Activated gamma-delta T cell treated with anti-CD3 and anti-CD28 coated beads, Interleukin-2, amount 50 U/mL, for 16 hours (primary cell): ENCODE data around the gene ZFYVE27.

Source experiments
- DNase-seq: peaks from one replicate; pipeline ENCODE4 v3.0.0-alpha.2; 2020; ENCODE audit warnings: low read depth

ZFYVE27 gene

DNA sequence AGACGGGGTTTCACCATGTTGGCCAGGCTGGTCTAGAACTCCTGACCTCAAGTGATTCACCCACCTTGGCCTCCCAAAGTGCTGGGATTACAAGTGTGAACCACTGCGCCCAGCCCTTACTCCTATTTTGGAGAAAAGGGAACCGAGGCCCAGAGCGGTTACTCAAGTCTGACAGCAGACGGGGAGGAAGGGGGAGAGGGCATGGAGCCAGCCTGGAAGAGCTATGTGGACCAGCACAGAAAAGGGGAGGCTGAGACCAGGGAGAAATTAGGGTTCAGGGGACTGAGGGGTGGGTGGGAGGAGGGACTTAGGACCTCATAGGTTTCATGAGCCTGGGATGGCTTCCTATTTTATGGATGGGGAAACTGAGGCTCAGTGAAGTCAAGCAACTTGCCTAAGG lies 33.3 kb downstream of the ZFYVE27 start:
- DNase-seq: no peak

DNA sequence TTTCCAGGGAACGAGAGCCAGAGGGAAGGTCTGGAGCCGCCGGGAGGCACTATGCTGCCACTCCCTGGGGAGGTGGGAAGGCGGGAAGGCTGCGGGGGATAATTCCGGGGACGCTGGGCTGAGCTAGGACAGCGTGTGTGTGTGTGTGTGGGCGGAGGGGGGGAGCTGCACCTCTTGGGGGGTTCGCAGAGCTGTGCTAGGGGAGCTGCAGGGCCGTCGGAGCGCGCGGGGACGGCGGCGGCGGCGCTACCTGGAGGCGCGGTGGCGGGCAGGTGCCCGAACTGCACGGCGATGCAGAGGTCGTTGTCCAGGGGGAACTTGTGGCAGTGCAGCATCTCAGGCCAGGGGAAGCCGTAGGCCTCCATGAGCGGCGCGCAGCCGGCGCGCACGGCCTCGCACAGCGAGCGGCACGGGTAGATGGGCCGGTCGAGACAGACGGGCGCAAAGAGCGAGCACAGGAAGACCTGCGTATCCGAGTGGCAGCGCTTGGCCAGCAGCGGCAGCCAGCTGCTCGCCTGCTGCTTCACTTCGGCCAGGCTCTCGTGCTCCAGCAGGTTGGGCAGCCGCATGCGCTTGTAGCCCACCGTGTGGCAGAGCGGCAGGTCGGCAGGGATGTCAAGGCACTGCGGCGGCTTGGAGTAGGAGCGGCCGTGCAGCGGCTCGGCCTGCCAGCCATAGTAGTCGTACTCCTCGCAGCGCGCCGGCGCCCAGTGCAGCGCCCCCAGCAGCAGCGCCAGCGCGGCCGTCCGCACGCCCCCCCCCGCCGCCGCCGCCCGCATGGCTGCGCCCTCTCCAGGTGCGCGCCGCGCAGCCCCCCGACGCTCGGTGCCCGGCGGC lies 34.3 kb downstream of the ZFYVE27 start:
- DNase-seq: no peak

DNA sequence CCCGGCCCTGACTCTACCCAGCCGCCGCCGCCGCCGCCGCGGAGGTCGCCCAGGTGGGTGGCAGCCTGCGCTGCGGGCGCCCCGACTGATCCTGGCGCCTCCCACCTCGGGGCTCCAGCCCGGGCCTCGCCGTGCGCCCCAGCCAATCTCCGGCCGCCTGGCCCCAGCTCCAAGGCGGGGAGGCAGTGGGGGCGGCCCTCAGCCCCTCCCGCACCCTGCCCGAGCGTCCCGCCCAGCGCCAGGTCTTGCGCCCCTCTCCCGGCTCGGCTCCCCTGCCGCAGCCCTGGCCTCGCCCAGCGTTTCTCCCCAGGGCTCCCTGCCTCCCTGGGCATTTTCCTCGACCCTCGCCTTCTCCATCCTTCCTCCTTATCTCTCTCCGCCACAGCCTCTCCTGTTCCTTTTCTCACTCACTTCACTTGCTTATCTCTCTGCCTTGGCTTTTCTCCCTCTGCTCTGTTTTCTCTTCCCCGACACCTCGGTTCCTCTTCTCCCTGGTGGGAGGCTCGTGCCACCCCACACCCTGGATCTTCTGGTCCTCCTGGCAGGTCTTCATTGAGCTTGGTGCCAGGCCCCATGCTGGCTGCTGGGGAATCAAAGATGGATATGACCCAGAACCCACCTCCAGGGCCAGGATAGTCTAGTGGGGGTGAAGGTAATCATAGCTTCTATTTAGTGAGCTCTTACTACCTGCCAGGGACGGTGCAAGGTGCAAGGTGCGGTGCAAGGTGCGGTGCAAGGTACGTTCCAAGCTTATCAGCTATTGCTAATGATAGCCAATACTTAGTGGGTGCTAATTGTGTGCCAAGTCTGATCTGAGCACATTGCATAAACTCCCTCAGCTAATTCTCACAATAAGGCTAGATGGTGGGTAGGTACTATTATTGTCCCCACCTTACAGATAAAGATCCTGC lies 35.2 kb downstream of the ZFYVE27 start, which contains the start of gene SFRP5:
Gene SFRP5, minus strand, starts transcription at position 87 of the 911 bp plus-strand sequence. CDS start 166 bp downstream, outside the sequence.
- DNase-seq: no peak

DNA sequence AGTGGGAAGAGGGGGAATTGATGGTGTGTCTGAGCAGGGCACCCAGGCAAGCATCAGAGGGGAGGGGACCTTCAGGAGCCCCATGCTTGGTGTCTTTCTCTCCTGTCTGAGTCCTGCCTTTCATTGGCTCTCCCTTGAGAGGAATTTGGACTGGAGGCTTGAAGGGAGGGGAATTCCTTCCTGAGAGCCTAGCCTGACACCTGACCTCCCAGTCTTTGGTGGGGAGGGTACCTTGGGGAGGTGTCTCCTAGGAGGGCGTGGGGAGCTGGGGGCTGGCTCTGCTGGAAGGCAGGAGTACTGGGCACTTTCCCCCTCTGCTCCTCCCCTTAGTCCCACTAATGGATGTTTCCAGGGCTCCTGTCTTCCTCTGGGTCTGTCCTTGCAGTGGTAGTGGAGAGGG lies 36.2 kb downstream of the ZFYVE27 start:
- DNase-seq: no peak

DNA sequence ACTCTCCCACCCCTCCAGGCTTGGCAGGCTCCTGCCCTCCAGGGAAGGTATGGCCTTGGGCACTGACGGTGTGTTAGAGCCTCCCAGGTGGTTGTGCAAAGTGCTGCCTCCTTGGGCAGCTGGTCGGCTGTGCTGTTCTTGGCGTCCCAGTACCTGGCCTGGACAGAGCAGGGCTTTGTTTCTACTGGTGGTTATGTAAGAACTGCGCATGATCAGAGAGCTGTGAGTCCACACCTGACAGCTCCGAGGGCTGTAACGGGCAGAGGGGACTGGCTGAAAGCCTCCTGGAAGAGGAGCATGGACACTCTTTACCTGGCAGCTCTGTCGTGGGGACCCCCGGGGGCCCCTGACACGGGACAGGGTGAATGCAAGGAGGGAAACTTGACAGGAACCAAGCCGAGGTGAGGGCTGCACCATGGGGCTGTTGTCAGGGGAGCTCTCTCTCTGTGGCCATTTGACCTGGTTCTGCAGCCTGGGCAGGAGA lies 37.9 kb downstream of the ZFYVE27 start:
- no peak for DNase-seq

DNA sequence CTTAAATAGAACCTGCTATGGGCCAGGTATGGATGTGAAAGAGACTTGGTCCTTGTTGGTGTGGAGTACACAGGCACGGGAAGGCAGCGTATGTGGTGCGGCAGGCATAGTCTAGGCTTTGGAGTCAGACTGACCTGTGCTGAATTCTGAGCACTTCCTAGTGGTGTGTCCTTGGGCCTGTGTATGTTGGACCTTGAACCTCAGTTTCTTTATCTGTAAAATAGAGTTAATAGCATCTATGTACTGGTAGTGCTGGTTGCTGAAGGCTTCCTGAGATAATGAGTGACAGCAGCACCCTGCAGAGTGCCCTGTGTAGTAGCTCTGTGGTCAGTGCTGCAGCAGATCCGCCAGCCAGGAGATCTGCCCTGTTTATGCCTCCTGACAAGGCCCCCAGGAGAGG lies 40.2 kb downstream of the ZFYVE27 start:
- DNase-seq: no peak

DNA sequence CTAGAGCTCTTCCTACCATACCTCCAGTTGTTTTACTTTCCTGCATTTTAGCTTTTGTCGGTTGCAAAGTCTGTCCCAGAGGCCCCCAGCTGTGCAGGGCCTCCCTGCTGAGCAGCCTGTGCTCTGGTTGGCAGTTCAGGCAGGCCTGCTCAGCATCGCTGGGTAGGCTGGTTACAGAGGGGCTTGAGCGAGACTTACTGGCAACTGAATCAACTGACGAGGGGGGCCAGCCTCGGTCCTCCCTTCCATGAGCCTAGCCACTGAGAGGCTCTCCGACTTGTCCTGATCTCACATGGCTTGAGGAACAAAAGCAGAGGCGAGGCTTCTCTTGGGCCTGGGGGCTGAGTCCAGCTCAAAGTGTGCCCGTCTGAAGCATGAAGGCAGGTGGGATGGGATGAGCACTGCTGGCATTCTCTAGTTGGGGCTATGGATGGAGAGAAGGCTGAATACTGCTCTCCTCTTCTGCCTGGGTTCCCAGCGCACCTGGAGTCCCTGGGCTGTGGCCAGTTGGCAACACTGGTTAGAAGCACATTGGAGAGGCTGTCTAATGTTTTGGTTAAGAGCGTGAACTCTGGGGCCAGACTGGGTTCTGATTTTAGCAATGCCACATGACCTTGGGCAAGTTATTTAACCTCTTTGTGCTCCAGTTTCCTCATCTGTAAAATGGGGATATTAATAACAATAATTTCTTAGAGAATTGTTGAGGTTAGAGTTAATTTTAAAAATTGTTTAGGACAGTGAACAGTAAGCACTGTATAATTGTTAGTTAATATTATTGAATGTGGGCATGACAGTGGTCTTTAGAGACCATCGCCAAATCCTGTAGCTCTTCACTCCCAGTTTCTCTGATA lies 41.7 kb downstream of the ZFYVE27 start:
- DNase-seq: no peak

DNA sequence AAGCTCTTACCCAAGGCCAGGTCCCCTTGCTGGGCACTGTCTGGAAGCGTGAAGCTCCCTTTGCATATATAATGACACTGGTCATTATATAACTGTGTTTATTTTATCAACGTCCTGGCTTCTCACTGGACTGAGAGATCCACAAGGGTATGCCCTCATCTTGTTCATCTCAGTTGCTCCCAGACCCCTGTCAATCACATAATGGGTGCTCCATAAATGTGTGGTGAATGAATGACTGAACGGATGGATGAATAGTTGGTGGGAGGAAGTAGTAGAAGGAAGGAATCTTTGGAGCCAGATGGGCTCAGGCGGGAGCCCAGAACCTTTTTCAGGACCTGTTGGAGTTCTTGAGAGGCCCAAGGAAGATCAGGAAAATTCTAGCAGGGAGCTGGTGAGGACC lies 42.6 kb downstream of the ZFYVE27 start:
- DNase-seq: no peak

DNA sequence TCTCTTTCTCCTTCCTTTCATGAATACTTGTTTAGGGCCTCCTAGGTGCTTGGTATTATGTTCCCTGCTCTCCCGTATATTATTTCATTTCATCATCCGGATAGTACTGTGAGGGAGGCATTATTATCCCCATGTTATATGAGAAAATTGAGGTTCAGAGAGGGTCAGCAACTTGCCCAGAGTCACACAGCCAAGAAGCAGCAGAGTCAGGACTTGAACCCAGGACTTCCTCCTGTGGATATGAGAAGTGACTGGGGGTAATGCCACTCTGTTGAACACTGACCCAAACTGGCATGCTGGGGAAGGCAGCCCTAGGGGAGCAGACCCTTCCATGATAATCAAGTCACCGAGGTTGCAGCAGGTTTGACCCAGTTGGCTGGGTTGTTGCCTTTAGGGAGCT lies 43.0 kb downstream of the ZFYVE27 start:
- DNase-seq: no peak

DNA sequence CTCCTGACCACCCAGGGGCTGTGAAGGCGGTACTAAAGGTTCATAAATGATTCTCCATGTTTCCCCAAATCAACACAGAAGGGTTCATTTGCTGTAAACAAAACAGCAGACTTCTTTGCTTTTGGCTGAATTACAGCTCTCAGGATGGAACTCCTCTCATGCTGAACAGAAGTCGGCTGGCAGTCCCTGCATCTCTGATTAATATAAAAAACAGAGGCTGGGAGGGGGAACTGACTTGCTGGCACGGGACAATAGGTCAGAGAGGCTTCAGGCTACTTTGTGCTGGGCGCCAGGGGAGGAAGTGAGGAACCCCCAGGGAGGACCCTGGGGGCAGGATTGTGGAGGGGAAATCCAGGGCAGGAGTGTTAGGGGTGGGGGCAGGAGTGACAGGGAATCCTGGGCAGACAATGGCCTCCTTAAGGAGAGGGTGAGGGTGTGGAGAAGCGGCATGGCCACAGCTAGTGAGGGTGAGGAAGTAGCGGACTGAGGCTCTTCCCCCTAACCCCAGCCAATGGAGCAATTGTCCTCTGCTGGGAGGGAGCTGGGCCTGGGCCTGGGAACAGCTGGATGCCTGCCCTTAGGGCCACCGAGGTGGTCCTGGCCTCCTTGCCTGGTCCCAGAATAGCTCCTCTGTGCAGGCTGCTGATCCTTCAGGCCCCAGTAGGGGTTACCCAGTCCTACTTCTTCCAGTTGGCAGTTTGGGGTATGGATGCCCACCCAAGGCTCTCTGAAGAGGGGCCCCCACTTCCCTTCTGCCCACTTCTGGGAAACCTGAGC lies 44.1 kb downstream of the ZFYVE27 start:
- no peak for DNase-seq

DNA sequence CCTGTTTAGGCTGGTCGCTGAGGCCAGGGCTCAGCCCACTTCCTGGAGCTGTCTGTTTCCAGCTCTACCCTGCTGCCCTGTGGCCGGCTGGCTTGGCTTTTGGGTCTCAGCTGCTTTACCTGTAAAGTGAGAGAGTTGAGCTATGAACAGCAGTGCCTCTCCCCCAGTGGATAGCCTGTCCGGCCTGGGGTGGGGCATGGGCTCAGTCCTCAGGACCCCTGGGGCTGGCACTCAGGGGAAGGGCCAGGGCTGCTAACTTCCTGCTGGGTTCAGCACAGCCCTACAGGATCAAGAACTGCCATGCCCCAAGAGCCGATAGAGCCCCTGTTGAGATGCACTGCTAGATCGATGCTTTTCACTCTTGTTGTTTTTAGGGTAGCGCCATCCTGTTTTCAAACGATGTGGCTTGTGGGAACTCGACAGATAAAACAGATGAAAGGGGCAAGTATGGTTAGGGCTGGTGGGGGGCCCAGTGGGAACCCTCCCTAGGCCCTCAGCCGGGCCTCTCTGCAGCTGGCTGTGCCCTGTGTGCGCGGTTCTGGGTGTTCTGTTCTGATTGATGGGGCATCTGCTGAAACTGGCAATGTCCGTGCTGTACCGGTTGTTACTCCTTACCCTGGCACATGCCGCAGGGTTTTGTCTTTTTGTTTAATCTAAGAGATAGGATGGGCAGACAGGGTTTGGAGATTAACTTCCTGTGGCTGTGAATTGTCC lies 44.8 kb downstream of the ZFYVE27 start:
- DNase-seq: no peak

DNA sequence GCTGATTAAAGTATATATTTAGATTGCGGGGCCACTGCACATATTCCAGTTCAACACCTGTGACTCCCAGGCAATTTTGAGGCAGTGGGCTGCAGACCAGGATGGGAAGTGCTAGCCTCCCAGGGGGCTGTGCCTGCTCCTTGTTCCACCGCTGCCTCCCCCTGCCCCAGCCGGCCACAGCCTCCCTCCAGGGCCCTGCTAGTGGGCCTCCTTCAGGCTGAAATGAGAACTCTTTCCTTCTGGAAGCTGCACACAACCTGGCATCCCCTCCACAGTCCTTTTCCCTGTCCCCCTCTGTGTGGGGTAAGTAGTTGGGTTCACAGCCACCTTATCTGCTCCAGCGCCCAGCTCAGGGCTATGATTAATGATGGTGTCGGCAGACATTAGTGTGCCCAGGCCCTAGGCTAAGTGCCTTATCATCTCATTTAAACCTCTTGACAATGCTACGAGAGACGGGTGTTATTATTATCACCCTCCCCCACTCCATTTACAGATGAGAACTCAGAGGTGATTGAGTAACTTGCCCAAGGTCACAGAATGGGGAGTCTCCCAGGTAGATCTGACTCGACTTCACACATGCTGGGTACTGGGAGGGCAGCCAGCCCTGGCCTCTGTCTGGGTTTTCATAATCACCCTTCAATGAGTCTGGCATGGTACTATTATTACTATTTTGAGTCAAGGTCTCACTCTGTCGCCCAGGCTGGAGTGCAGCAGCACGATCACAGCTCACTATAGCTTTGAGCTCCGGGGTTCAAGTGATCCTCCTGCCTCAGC lies 45.7 kb downstream of the ZFYVE27 start:
- DNase-seq: no peak

DNA sequence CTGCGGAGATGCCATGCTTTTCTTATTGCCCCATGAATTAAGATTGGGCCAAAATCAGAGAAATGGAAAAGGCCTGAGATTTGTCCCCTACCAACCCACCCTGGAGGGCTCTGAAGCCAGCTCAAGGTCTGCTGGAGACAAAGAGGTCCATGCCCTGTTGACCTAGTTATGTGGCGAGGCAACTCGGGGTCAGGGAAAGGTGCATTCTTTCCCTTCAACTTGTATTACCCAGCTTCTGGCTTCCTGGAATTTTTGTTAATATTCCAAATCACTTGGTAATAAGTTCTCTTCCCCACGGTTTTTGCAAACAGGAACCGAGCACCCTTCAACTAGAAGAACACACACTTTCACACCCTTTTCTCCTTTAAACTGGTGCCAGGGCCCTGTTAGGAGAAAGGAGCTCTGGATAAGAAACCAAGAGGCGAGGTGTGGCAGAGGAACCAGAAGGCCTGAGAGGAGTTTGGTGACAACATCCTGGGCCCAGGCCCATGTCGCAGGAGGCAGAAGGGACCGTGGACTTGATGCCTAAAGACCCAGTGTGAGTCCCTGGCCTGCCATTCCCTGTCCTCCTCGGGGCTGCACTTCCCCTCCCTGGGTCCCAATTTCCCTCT lies 47.4 kb downstream of the ZFYVE27 start:
- DNase-seq: no peak

DNA sequence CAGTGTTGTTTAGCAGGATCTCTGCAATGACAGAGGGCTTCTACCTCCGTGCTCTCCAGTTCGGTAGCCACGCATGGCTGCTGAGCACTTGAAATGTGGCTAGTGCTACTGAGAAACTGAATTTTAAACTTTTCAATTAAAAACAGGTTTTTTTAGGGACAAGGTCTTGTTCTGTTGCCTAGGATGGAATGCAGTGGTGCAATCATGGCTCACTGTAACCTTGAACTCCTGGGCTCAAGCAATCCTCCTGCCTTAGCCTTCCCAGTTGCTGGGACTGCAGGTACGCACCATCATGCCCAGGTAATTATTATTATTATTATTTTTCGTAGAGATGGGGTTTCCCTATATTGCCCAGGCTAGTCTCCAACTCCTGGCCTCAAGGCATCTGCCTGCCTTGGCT lies 48.3 kb downstream of the ZFYVE27 start:
- no peak for DNase-seq

DNA sequence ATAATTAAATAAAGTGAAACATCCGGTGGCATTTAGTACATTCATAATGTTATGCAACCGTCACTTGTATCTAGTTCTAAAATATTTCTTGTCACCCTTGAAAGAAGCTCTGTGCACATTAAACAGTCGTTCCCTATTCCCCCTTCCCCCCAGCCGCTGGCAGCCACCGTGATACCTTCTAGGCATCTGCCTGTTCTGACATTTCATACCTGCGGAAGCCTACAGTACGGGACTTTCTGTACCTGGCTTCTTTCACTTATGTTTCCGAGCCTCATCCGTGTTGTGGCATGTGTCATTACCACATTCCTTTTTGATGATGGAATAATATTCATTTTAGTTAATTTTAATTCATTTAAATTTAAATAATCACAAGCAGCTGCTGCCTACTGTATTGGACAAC lies 48.8 kb downstream of the ZFYVE27 start:
- no peak for DNase-seq

DNA sequence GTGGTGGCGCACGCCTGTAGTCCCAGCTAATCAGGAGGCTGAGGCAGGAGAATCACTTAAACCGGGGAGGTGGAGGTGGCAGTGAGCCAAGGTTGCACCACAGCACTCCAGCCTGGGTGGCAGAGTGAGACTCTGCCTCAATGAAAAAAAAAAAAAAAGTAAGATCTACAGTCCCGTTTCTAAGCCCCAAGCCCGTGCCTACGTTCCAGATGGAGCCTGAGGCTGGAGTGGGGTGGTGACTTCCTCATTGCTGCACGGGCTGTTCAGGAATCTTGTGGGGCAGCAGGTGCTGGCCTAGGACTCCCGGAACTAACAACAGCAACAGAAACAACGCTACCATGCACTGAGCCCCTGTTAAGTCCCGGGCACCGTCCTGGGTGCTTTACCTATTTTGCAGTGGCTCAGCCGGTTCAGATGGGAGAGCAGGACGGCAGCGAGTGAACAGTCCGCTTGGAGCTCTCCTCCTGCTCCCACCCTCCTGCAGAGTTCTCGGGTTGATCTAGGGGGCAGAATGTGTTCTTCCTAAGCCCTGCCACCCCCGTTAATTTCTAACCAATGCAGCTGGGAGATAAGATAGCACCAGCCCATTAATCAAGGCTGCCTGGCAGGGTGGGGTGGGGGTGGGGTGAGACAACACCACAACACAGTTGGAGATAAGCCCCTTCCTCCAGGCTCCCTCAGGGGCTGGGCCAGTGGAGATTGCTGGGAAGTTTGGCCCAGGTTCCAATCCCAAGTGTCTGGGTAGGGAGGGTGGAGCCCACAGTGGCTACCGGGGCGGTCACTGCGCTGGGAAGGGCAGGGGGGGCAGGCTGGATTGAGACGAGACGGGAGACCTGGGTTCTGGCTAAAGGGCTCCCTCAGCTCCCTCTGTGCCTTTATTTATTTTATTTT lies 51.9 kb downstream of the ZFYVE27 start:
- DNase-seq: no peak

DNA sequence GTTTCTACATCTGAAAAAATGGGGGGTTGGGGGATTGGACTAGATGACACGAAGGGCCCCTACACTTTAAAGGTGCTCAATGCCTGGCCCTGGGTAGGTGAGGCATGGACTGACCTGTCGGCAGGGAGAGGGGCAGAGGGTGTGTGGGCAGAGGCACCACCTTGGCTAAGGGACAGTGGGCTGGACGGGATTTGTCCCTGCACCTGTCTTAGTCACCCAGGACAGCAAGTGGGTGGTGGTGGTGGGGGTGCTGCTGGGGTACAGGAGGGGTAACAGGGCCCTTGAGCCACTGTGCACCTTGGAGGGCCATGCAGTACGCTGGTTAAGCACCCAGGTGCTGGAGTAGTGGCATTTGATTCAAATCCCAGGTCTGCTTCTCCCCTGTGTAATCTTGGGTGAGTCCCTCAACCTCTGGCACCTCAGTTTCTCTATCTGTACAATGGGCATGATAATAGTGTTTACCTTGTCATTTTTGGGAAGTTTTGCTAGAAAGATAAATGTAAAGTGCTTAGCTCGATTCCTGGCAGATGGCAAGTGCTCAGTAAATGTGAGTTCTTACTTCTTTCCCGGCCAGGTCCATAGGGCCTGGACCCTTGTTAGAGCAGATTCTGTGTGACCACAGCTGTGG lies 53.0 kb downstream of the ZFYVE27 start:
- no peak for DNase-seq
